GM12878 (cell line): ENCODE data around the gene KIRREL3. TPM values are rescaled to one million over a fixed set of nuclear protein-coding genes. Genes with fewer than 3 reads are reported as not detected.

Experiments
- ATAC-seq: fragments of 200-7000 bp; cut with Tn5 transposase; 3 replicates; pipeline ENCODE4 v1.9.1; 2020; ENCODE audit warnings: mild to moderate bottlenecking, moderate library complexity
- BruUV-seq: library from RNA; stranded (reverse); fragments of 400-500 nt; replicated peaks from 2 replicates; lab custom pipeline; 2021; lab: Mats Ljungman, UMichigan
- CTCF ChIA-PET: fragments of 300-600 bp; sonication (Branson Sonifier 250); formaldehyde crosslinking; extraction: SDS; loops from one replicate; lab custom pipeline; 2021; ENCODE audit warnings: inconsistent platforms; lab: Yijun Ruan, JAX
- POLR2A ChIA-PET: fragments of 350-600 bp; formaldehyde crosslinking; extraction: SDS; loops from one replicate; lab custom pipeline; 2021; ENCODE audit warnings: inconsistent platforms; lab: Charles Lee
- RAD21 ChIA-PET: fragments of 300-600 bp; sonication (Branson Sonifier 250); formaldehyde crosslinking; loops from one replicate; lab custom pipeline; 2023; ENCODE audit warnings: antibody characterized with exemption; ENCODE audit not compliant: unreplicated experiment; lab: Charles Lee
- SMC1A ChIA-PET: fragments of 300-600 bp; sonication (Branson Sonifier 250); formaldehyde crosslinking; loops from one replicate; lab custom pipeline; 2023; ENCODE audit not compliant: unreplicated experiment, uncharacterized antibody; lab: Charles Lee
- DNase-seq: peaks from one replicate; pipeline ENCODE4 v3.0.0-alpha.2; 2011; ENCODE audit warnings: low read depth, low spot score
- FAIRE-seq: peaks from 3 replicates; lab custom pipeline; 2011; peaks lifted over from hg19 to GRCh38; lab: Jason Lieb, UNC
- H2AFZ ChIP-seq: 2 replicates; pipeline ENCODE4 v1.6.0; 2011; ENCODE audit warnings: low read depth, low read length, control low read depth; ENCODE audit not compliant: control insufficient read depth
- H3K27ac ChIP-seq: 2 replicates; pipeline ENCODE4 v1.5.1; 2011; ENCODE audit warnings: control low read depth; ENCODE audit not compliant: control insufficient read depth, insufficient read depth
- H3K27me3 ChIP-seq, 2 experiments: replicated peaks in 1 of 2; 2 replicates each; pipeline versions ENCODE4 v1.6.0 to v1.6.1; 2011; ENCODE audit warnings: low read length in 1 of 2; ENCODE audit not compliant: control insufficient read depth in 2 of 2, insufficient read depth in 2 of 2
- H3K36me3 ChIP-seq, 2 experiments: 2 replicates each; pipeline ENCODE4 v1.5.1; 2011; ENCODE audit warnings: low read length in 1 of 2; ENCODE audit not compliant: control insufficient read depth in 2 of 2, insufficient read depth in 2 of 2
- H3K4me1 ChIP-seq: 2 replicates; pipeline ENCODE4 v1.6.1; 2011; ENCODE audit warnings: mild to moderate bottlenecking, low read length, moderate library complexity, mixed read lengths; ENCODE audit not compliant: control insufficient read depth, insufficient read depth
- H3K4me2 ChIP-seq: 2 replicates; pipeline ENCODE4 v1.6.0; 2011; ENCODE audit warnings: control low read depth; ENCODE audit not compliant: control insufficient read depth, insufficient read depth
- H3K4me3 ChIP-seq: fragments of 200-600 bp; sonication (generic); 2 replicates; pipeline ENCODE4 v1.5.1; 2016
- H3K79me2 ChIP-seq: 2 replicates; pipeline ENCODE4 v1.6.0; 2011; ENCODE audit warnings: low read length; ENCODE audit not compliant: control insufficient read depth, insufficient read depth
- H3K9ac ChIP-seq: 2 replicates; pipeline ENCODE4 v1.8.0; 2011; ENCODE audit warnings: low read length, control low read depth, mixed read lengths; ENCODE audit not compliant: control insufficient read depth, insufficient read depth
- H3K9me3 ChIP-seq: replicated peaks from 3 replicates; pipeline ENCODE4 v1.5.1; 2011; ENCODE audit warnings: mild to moderate bottlenecking, low read length; ENCODE audit not compliant: control insufficient read depth, insufficient read depth
- H4K20me1 ChIP-seq: 2 replicates; pipeline ENCODE4 v1.6.0; 2011; ENCODE audit not compliant: control insufficient read depth, insufficient read depth
- CBFB ChIP-seq: IDR thresholded peaks from 2 replicates; pipeline ENCODE4 v1.6.1; 2016; ENCODE audit warnings: antibody characterized with exemption, low read depth
- FOXM1 ChIP-seq: IDR thresholded peaks from 2 replicates; pipeline ENCODE4 v1.6.1; 2012; ENCODE audit warnings: low read depth, mild to moderate bottlenecking, inconsistent platforms, low read length, moderate library complexity
- IRF4 ChIP-seq: IDR thresholded peaks from 2 replicates; pipeline ENCODE4 v1.6.1; 2011; ENCODE audit warnings: low read depth, low read length
- KAT2A ChIP-seq: conservative IDR thresholded peaks from 2 replicates; pipeline ENCODE4 v1.6.1; 2011; ENCODE audit warnings: low read depth, low read length; ENCODE audit not compliant: control insufficient read depth
- MLLT1 ChIP-seq: fragments of 450-650 bp; IDR thresholded peaks from 2 replicates; pipeline ENCODE4 v1.6.1; 2016; ENCODE audit warnings: mild to moderate bottlenecking
- MXI1 ChIP-seq: fragments of 150-350 bp; IDR thresholded peaks from 2 replicates; pipeline ENCODE4 v1.6.1; 2011; ENCODE audit warnings: low read depth, mild to moderate bottlenecking, inconsistent platforms, low read length, improper control_type of control experiment
- MYC ChIP-seq: IDR thresholded peaks from 2 replicates; pipeline ENCODE4 v1.6.1; 2011; ENCODE audit warnings: mild to moderate bottlenecking, low read length, moderate library complexity, inconsistent platforms; ENCODE audit not compliant: insufficient read depth, insufficient replicate concordance, insufficient read length, severe bottlenecking
- NFYA ChIP-seq: IDR thresholded peaks from 2 replicates; pipeline ENCODE4 v1.6.1; 2011; ENCODE audit warnings: low read depth, mild to moderate bottlenecking, low read length, improper control_type of control experiment, borderline replicate concordance
- RELA ChIP-seq: fragments of 450-650 bp; IDR thresholded peaks from 2 replicates; pipeline ENCODE4 v1.8.0; 2014; ENCODE audit warnings: borderline replicate concordance; ENCODE audit not compliant: partially characterized antibody
- RFX5 ChIP-seq: IDR thresholded peaks from 2 replicates; pipeline ENCODE4 v1.6.1; 2011; ENCODE audit warnings: low read depth, low read length, improper control_type of control experiment
- SMAD1 ChIP-seq: fragments of 450-650 bp; IDR thresholded peaks from 2 replicates; pipeline ENCODE4 v1.6.1; 2018; ENCODE audit warnings: mild to moderate bottlenecking, low read depth; ENCODE audit not compliant: partially characterized antibody
- YY1 ChIP-seq: IDR thresholded peaks from 2 replicates; pipeline ENCODE4 v1.6.1; 2011; ENCODE audit warnings: low read depth, mild to moderate bottlenecking, low read length
- ZBED1 ChIP-seq: IDR thresholded peaks from 2 replicates; pipeline ENCODE4 v1.6.1; 2016; ENCODE audit warnings: borderline replicate concordance
- ZBTB33 ChIP-seq: fragments of 450-650 bp; IDR thresholded peaks from 2 replicates; pipeline ENCODE4 v1.6.1; 2017; ENCODE audit warnings: mild to moderate bottlenecking
- ZNF24 ChIP-seq: fragments of 450-650 bp; IDR thresholded peaks from 2 replicates; pipeline ENCODE4 v1.6.1; 2017; ENCODE audit warnings: antibody characterized with exemption, mild to moderate bottlenecking
- WGBS: methylation state at CpG from one replicate; pipeline ENCODE4 v1.1.6; 2016; ENCODE audit warnings: low lambda C conversion rate; ENCODE audit not compliant: insufficient replicate concordance, insufficient coverage; ENCODE audit errors: missing lambda C conversion rate; 5-methylcytosine and 5-hydroxymethylcytosine counted together
- in situ Hi-C: fragments of 300-500 bp; cut with MboI; formaldehyde crosslinking; loops from 9 replicates; pipeline ENCODE4 v1.14.3; 2018; ENCODE audit warnings: mixed read lengths
- intact Hi-C: fragments of 100-400 bp; cut with micrococcal nuclease; formaldehyde crosslinking; loops from one replicate; pipeline ENCODE4 v1.14.2; 2022; ENCODE audit not compliant: unreplicated experiment
- polyA plus RNA-seq, 11 experiments: library from polyadenylated mRNA; depleted of rRNA in 4 of 11; unstranded in 6 of 11; stranded (reverse) in 5 of 11; fragments of >200 nt; fragmentation: Nextera tagmentation in 4 of 11; fragmentation: Illumina TruSeq in 1 of 11; extraction: Ambion mirVana in 4 of 11; extraction: Trizol in 1 of 11; gene quantifications; 1 replicate in 1 of 11; 2 replicates in 10 of 11; pipeline versions ENCODE4 v1.2.1 to v1.2.3, GENCODE V29; 2011 to 2016; ENCODE audit warnings: inconsistent platforms in 2 of 11, missing spikeins in 2 of 11, low read depth in 1 of 11
- total RNA-seq, 4 experiments: library from RNA; depleted of rRNA in 3 of 4; stranded (reverse); fragments of >200 nt in 3 of 4; fragmentation: Illumina TruSeq in 1 of 4; extraction: Trizol in 1 of 4; gene quantifications; 2 replicates each; pipeline versions ENCODE4 v1.2.1 to v1.2.3, GENCODE V29; 2013 to 2021
- TF ChIP-seq, protein P1 (sequence below): IDR thresholded peaks from 2 replicates; pipeline ENCODE4 v1.6.1; 2011; ENCODE audit warnings: borderline replicate concordance, low read depth, mild to moderate bottlenecking, moderate library complexity, mixed read lengths, low read length; ENCODE audit not compliant: insufficient read depth; ENCODE audit errors: extremely low read length
- TF ChIP-seq, protein P2 (sequence below), 3 experiments: IDR thresholded peaks in 2 of 3; conservative IDR thresholded peaks in 1 of 3; 2 replicates each; pipeline ENCODE4 v1.5.1; 2011; ENCODE audit warnings: low read depth in 3 of 3, low read length in 3 of 3, mild to moderate bottlenecking in 3 of 3, control low read depth in 2 of 3, moderate library complexity in 2 of 3, inconsistent platforms in 1 of 3, mixed read lengths in 1 of 3; ENCODE audit not compliant: control insufficient read depth in 2 of 3, insufficient read depth in 1 of 3; ENCODE audit errors: extremely low read depth in 1 of 3

KIRREL3 gene
- total and polyA plus RNA-seq, 10 of the 15 experiments (the other 5 are each of a cell fraction or from before 2014, with no cell fraction given) = under 0.01 TPM; not detected in 9

DNA sequence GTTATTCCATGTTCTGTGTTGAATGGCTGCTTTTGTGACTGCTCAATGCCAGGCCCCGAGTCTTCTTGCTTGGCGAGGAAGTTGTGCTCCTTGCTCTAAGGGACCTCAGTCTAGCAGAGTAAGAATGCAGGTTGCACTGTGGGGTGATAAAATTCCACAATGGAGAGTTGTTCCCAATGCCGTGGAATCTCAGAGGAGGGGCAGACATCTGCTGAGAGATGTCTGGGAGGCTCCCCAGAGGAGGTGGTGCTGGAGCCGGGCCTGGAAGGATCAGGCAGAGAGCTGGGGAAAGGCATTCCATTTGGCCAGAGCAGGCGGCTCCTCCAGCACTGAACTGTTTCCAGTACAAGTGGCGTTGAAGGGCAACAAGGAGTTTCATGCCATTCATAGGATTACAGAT lies 589.9 kb downstream of the KIRREL3 start (continued):
- TF ChIP-seq NFYA (no peak), YY1 (no peak)
- TF ChIP-seq, protein P1, sequence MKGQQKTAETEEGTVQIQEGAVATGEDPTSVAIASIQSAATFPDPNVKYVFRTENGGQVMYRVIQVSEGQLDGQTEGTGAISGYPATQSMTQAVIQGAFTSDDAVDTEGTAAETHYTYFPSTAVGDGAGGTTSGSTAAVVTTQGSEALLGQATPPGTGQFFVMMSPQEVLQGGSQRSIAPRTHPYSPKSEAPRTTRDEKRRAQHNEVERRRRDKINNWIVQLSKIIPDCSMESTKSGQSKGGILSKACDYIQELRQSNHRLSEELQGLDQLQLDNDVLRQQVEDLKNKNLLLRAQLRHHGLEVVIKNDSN = no peak

GRCh38 chr11:126409620-126409985 lies 591.0 kb downstream of the KIRREL3 start:
- FAIRE-seq = no peak

More at GRCh38 chr11:126409620-126409985, 591.0 kb downstream of the KIRREL3 start:
- POLR2A ChIA-PET = no interaction called here
- no peaks in the 10 kb centered on the region; the same call in 1 of the 2 replicates for H4K20me1 ChIP-seq
- H3K4me3 ChIP-seq = no peak overlapping the region
- H3K27me3 ChIP-seq = no peaks in the 10 kb centered on the region
- SMC1A ChIA-PET = interaction anchor here (0.6 kb wide), 1 partner anchor 116 kb away, joined by 3 read pairs; no protein-coding TSS in a partner anchor
- H3K4me2 ChIP-seq = no peak overlapping the region
- TF ChIP-seq FOXM1 (no peak), MLLT1 (no peak), ZBED1 (no peak), CBFB (no peak), ZBTB33 (no peak), MYC (no peak), RFX5 (no peak), IRF4 (no peak), MXI1 (no peak), RELA (no peak), KAT2A (no peak), SMAD1 (no peak), ZNF24 (no peak)
- TF ChIP-seq, protein P2, sequence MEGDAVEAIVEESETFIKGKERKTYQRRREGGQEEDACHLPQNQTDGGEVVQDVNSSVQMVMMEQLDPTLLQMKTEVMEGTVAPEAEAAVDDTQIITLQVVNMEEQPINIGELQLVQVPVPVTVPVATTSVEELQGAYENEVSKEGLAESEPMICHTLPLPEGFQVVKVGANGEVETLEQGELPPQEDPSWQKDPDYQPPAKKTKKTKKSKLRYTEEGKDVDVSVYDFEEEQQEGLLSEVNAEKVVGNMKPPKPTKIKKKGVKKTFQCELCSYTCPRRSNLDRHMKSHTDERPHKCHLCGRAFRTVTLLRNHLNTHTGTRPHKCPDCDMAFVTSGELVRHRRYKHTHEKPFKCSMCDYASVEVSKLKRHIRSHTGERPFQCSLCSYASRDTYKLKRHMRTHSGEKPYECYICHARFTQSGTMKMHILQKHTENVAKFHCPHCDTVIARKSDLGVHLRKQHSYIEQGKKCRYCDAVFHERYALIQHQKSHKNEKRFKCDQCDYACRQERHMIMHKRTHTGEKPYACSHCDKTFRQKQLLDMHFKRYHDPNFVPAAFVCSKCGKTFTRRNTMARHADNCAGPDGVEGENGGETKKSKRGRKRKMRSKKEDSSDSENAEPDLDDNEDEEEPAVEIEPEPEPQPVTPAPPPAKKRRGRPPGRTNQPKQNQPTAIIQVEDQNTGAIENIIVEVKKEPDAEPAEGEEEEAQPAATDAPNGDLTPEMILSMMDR (IDR thresholded peaks at IDR 0.05 in 2 of 3, conservative IDR thresholded peaks at IDR 0.05 in 1 of 3; ENCODE audit: control insufficient read depth in 2 of 3, extremely low read depth in 1 of 3, insufficient read depth in 1 of 3, low read depth in 3 of 3, low read length in 3 of 3) = no peak
- TF ChIP-seq, all 136 proteins: peak for 0
- BruUV-seq = no TSS peak
- Histone ChIP-seq H3K9me3 (no peaks in the 10 kb centered on the region), H3K27ac (no peak overlapping the region), H3K36me3 (no peaks in the 10 kb centered on the region), H3K4me1 (no peaks in the 10 kb centered on the region), H3K79me2 (no peaks in the 10 kb centered on the region), H3K9ac (no peak overlapping the region), H2AFZ (no peak overlapping the region)
- RAD21 ChIA-PET = no interaction called here
- no peak for ATAC-seq
- CTCF ChIA-PET = no interaction called here
- intact Hi-C loops (no loop called here), in situ Hi-C loops (no loop called here)
- 51% methylated on average over 3 of the region's 3 CpGs for WGBS
- no peak for DNase-seq
